Adrenal gland (tissue), 12 donors: Measurements from ENCODE around the gene ZIC2. TPM values are rescaled to one million over a fixed set of nuclear protein-coding genes. Genes with fewer than 3 reads are reported as not detected.

Experiments used
- DNase-seq, 7 donors: peaks; one replicate each; pipeline ENCODE4 v3.0.0-alpha.2; 2019 to 2020
- H3K27ac ChIP-seq, 5 donors: fragments of 200-600 bp; sonication (generic) in 4 of 5; 1 replicate in 3 of 5; 2 replicates in 2 of 5; pipeline versions ENCODE4 v1.5.1 to v1.8.0; 2016 to 2020; ENCODE audit warnings: mild to moderate bottlenecking in 1 of 5
- H3K27me3 ChIP-seq: fragments of 200-600 bp; 2 replicates; pipeline ENCODE4 v1.8.0; 2021
- H3K36me3 ChIP-seq, 2 donors: fragments of 200-600 bp; replicated peaks in 1 of 2; 1 replicate in 1 of 2; 2 replicates in 1 of 2; pipeline versions ENCODE4 v1.5.1 to v1.8.0; 2018 to 2022
- H3K4me1 ChIP-seq, 2 donors: fragments of 200-600 bp; replicated peaks in 1 of 2; 1 replicate in 1 of 2; 2 replicates in 1 of 2; pipeline versions ENCODE4 v1.5.1 to v1.8.0; 2018 to 2021
- H3K4me3 ChIP-seq, 4 donors: fragments of 200-600 bp; sonication (generic) in 3 of 4; one replicate each; pipeline ENCODE4 v1.5.1; 2016 to 2018
- H3K9me3 ChIP-seq, 3 donors: fragments of 200-600 bp; sonication (generic) in 1 of 3; replicated peaks in 1 of 3; 1 replicate in 2 of 3; 2 replicates in 1 of 3; pipeline versions ENCODE4 v1.5.1 to v1.8.0; 2016 to 2021
- CTCF ChIP-seq, 6 experiments: fragments of 450-650 bp in 4 of 6; fragments of 200-600 bp in 2 of 6; sonication (generic) in 1 of 6; IDR thresholded peaks; 1 replicate in 5 of 6; 2 replicates in 1 of 6; pipeline versions ENCODE4 v1.5.1 to v1.8.0; 2016 to 2021; ENCODE audit warnings: antibody characterized with exemption in 6 of 6, mild to moderate bottlenecking in 2 of 6, moderate library complexity in 1 of 6
- POLR2A ChIP-seq, 2 donors: fragments of 450-650 bp; IDR thresholded peaks; one replicate each; pipeline ENCODE4 v1.6.1; 2017; ENCODE audit warnings: antibody characterized with exemption in 2 of 2, mild to moderate bottlenecking in 2 of 2, moderate library complexity in 1 of 2
- WGBS, 4 donors: extraction: QIAGEN DNeasy Blood & Tissue Kit in 2 of 4; methylation state at CpG; one replicate each; pipeline versions ENCODE4 v1.1.5 to v1.1.7; 2013 to 2017; 5-methylcytosine and 5-hydroxymethylcytosine counted together
- intact Hi-C, 2 donors: fragments of 100-400 bp; cut with DNase I; formaldehyde crosslinking; loops; one replicate each; pipeline versions ENCODE4 v1.14.1 to v1.15.0; 2022 to 2023
- polyA plus RNA-seq, 3 donors: library from polyadenylated mRNA; stranded (reverse); fragments of 200-250 nt in 2 of 3; fragments of 350-450 nt in 1 of 3; fragmentation: Illumina TruSeq in 1 of 3; extraction: RNeasy Lipid Tissue Mini Kit (QIAGEN cat#74804) in 1 of 3; gene quantifications; one replicate each; pipeline ENCODE4 v1.2.3, GENCODE V29; 2013 to 2014
- total RNA-seq, 9 donors: library from RNA; depleted of rRNA in 4 of 9; stranded (reverse); fragments of >200 nt in 4 of 9; fragments of 120-200 nt in 1 of 9; fragmentation: NEBNext Ultra II Directional in 1 of 9; extraction: Animal tissue kit (Norgen Biotek cat#: 25700) in 1 of 9; gene quantifications; one replicate each; pipeline versions ENCODE4 v1.1.0 to v1.2.4, GENCODE V29; 2013 to 2023
- donor health status: healthy with polysubstance abuse.
- donor health status: Bipolar disorder and iron deficiency.
- donor health status: DM: yes; HTN: yes; CAD: no.
- donor health status: DM: no; HTN: no; CAD: no.
- donor health status: DM: no; HTN: no; CAD: no.
- donor health status: DM: yes; HTN: yes; CAD: no.

Gene ZIC2
- total and polyA plus RNA-seq, 12 donors: 0.43 to 0.46 TPM; not detected in 10

- no peak overlapping the region for H3K27ac ChIP-seq
- peak in 1 of 7 donors; percentile 17 for DNase-seq
- peaks cover 0 to 27% of the 10 kb centered on the region in 2 donors for H3K4me1 ChIP-seq
- no peak for TF ChIP-seq CTCF (IDR thresholded peaks at IDR 0.05)
- no peak for TF ChIP-seq POLR2A (IDR thresholded peaks at IDR 0.05)
- H3K27me3 ChIP-seq: peaks cover 91% of the 10 kb centered on the region
- no peaks in the 10 kb centered on the region for H3K9me3 ChIP-seq
- 7 to 10% (median 8%) methylated on average over 14 to 81 of the region's 81 CpGs for WGBS, 4 donors
- H3K36me3 ChIP-seq: no peaks in the 10 kb centered on the region
- H3K4me3 ChIP-seq: peak overlapping the region in 1 of 4 donors; percentile 31
- intact Hi-C loops: no loop called here
These were observed 12.8 kb upstream of the ZIC2 start for GRCh38 chr13:99968521-99969452.

- intact Hi-C loops: no loop called here
- peaks cover 92% of the 10 kb centered on the region for H3K27me3 ChIP-seq
- peaks cover 0 to 27% of the 10 kb centered on the region in 2 donors for H3K4me1 ChIP-seq
- 8 to 12% (median 9%) methylated on average over 19 to 52 of the region's 52 CpGs for WGBS, 4 donors
- DNase-seq: peak in 1 of 7 donors; percentile 17
- TF ChIP-seq CTCF (IDR thresholded peaks at IDR 0.05) (no peak), POLR2A (IDR thresholded peaks at IDR 0.05) (no peak)
- no peaks in the 10 kb centered on the region for H3K36me3 ChIP-seq
- H3K9me3 ChIP-seq: no peaks in the 10 kb centered on the region
- H3K27ac ChIP-seq: no peak overlapping the region
- H3K4me3 ChIP-seq: peak overlapping the region in 1 of 4 donors; percentile 44
These were observed 12.1 kb upstream of the ZIC2 start for GRCh38 chr13:99969453-99969918.

GRCh38 chr13:99969919-99970650 lies 11.5 kb upstream of the ZIC2 start:
- TF ChIP-seq POLR2A (IDR thresholded peaks at IDR 0.05): no peak
- TF ChIP-seq CTCF (IDR thresholded peaks at IDR 0.05): no peak
- intact Hi-C loops: no loop called here
- 1 to 6% (median 4%) methylated on average over 27 to 79 of the region's 79 CpGs for WGBS, 4 donors
- no peaks in the 10 kb centered on the region for H3K9me3 ChIP-seq
- no peak overlapping the region for H3K27ac ChIP-seq
- no peaks in the 10 kb centered on the region for H3K36me3 ChIP-seq
- peak in 4 of 7 donors; percentile 41 to 50 (median 44) for DNase-seq
- H3K4me1 ChIP-seq: peaks cover 0 to 27% of the 10 kb centered on the region in 2 donors
- H3K4me3 ChIP-seq: peak overlapping the region in 1 of 4 donors; percentile 44
- peaks cover 96% of the 10 kb centered on the region for H3K27me3 ChIP-seq
